ENCODE measurements around the gene LRP6.

LRP6 gene

GRCh38 chr12:12214635-12215131 is 52.2 kb downstream of the LRP6 start:
- DNase-seq (ENCODE audit: low spot score in 2 of 2) = no peak
- no peak overlapping the region for H3K4me3 Mint-ChIP-seq
- peaks cover 1% of the 10 kb centered on the region for H3K36me3 Mint-ChIP-seq
- ATAC-seq (ENCODE audit: low read depth) = no peak
- H3K27ac Mint-ChIP-seq = no peak overlapping the region
- H3K27me3 Mint-ChIP-seq = peaks cover 3% of the 10 kb centered on the region
- H3K4me1 Mint-ChIP-seq = peaks cover 2% of the 10 kb centered on the region
- H3K9me3 Mint-ChIP-seq = peaks cover 2% of the 10 kb centered on the region

GRCh38 chr12:12214201-12214600 is 52.6 kb downstream of the LRP6 start:
- DNase-seq (ENCODE audit: low spot score in 2 of 2) (no peak), ATAC-seq (ENCODE audit: low read depth) (no peak)
- Mint-ChIP-seq H3K27me3 (peaks cover 2% of the 10 kb centered on the region), H3K4me3 (no peak overlapping the region), H3K9me3 (peaks cover 2% of the 10 kb centered on the region), H3K4me1 (peaks cover 2% of the 10 kb centered on the region), H3K27ac (no peak overlapping the region), H3K36me3 (peaks cover 1% of the 10 kb centered on the region)

GRCh38 chr12:12212769-12213168 is 54.1 kb downstream of the LRP6 start:
- Mint-ChIP-seq H3K27me3 (peaks cover under 1% of the 10 kb centered on the region), H3K4me3 (no peak overlapping the region), H3K36me3 (peaks cover under 1% of the 10 kb centered on the region), H3K27ac (no peak overlapping the region), H3K9me3 (peaks cover under 1% of the 10 kb centered on the region), H3K4me1 (peaks cover 2% of the 10 kb centered on the region)
- ATAC-seq (ENCODE audit: low read depth) = no peak
- DNase-seq (ENCODE audit: low spot score in 2 of 2) = no peak

GRCh38 chr12:12210983-12211382 is 55.9 kb downstream of the LRP6 start:
- peaks cover 2% of the 10 kb centered on the region for H3K4me1 Mint-ChIP-seq
- DNase-seq (ENCODE audit: low spot score in 2 of 2) = no peak
- no peak overlapping the region for H3K27ac Mint-ChIP-seq
- no peak for ATAC-seq (ENCODE audit: low read depth)
- no peak overlapping the region for H3K4me3 Mint-ChIP-seq
- H3K9me3 Mint-ChIP-seq = no peaks in the 10 kb centered on the region
- no peaks in the 10 kb centered on the region for H3K36me3 Mint-ChIP-seq
- no peaks in the 10 kb centered on the region for H3K27me3 Mint-ChIP-seq

- H3K27ac Mint-ChIP-seq = no peak overlapping the region
Measured at GRCh38 chr12:12210416-12210815, 56.4 kb downstream of the LRP6 start.

GRCh38 chr12:12209675-12210074 is 57.2 kb downstream of the LRP6 start:
- Mint-ChIP-seq H3K9me3 (no peaks in the 10 kb centered on the region), H3K27me3 (no peaks in the 10 kb centered on the region), H3K36me3 (no peaks in the 10 kb centered on the region), H3K4me1 (no peaks in the 10 kb centered on the region), H3K4me3 (no peak overlapping the region), H3K27ac (no peak overlapping the region)
- DNase-seq (ENCODE audit: low spot score in 2 of 2) (no peak), ATAC-seq (ENCODE audit: low read depth) (no peak)

More at GRCh38 chr12:12210416-12210815, 56.4 kb downstream of the LRP6 start:
- no peak for DNase-seq (ENCODE audit: low spot score in 2 of 2)
- no peaks in the 10 kb centered on the region for H3K27me3 Mint-ChIP-seq
- no peaks in the 10 kb centered on the region for H3K9me3 Mint-ChIP-seq
- no peak for ATAC-seq (ENCODE audit: low read depth)
- no peak overlapping the region for H3K4me3 Mint-ChIP-seq
- H3K4me1 Mint-ChIP-seq = peaks cover 2% of the 10 kb centered on the region
- no peaks in the 10 kb centered on the region for H3K36me3 Mint-ChIP-seq

- no peaks in the 10 kb centered on the region for H3K9me3 Mint-ChIP-seq
- DNase-seq (ENCODE audit: low spot score in 2 of 2) (no peak), ATAC-seq (ENCODE audit: low read depth) (no peak)
- H3K4me3 Mint-ChIP-seq = no peak overlapping the region
- peaks cover 2% of the 10 kb centered on the region for H3K27me3 Mint-ChIP-seq
- H3K27ac Mint-ChIP-seq = no peak overlapping the region
- H3K4me1 Mint-ChIP-seq = no peaks in the 10 kb centered on the region
- H3K36me3 Mint-ChIP-seq = no peaks in the 10 kb centered on the region
Measured at GRCh38 chr12:12209043-12209442, 57.8 kb downstream of the LRP6 start.

- ATAC-seq (ENCODE audit: low read depth) (no peak), DNase-seq (ENCODE audit: low spot score in 2 of 2) (no peak)
- H3K9me3 Mint-ChIP-seq = no peaks in the 10 kb centered on the region
- no peaks in the 10 kb centered on the region for H3K36me3 Mint-ChIP-seq
- H3K4me3 Mint-ChIP-seq = no peak overlapping the region
- H3K27me3 Mint-ChIP-seq = peaks cover 4% of the 10 kb centered on the region
- no peaks in the 10 kb centered on the region for H3K4me1 Mint-ChIP-seq
- H3K27ac Mint-ChIP-seq = no peak overlapping the region
Measured at GRCh38 chr12:12207746-12208145, 59.1 kb downstream of the LRP6 start.

GRCh38 chr12:12206776-12207388 is 60.0 kb downstream of the LRP6 start:
- DNase-seq (ENCODE audit: low spot score in 2 of 2) (no peak), ATAC-seq (ENCODE audit: low read depth) (no peak)
- H3K27ac Mint-ChIP-seq = no peak overlapping the region
- H3K4me1 Mint-ChIP-seq = no peaks in the 10 kb centered on the region
- peaks cover 5% of the 10 kb centered on the region for H3K27me3 Mint-ChIP-seq
- H3K36me3 Mint-ChIP-seq = no peaks in the 10 kb centered on the region
- H3K9me3 Mint-ChIP-seq = no peaks in the 10 kb centered on the region
- H3K4me3 Mint-ChIP-seq = no peak overlapping the region

GRCh38 chr12:12202747-12203146 is 64.1 kb downstream of the LRP6 start:
- Mint-ChIP-seq H3K9me3 (peaks cover 6% of the 10 kb centered on the region), H3K27me3 (peaks cover 9% of the 10 kb centered on the region), H3K4me3 (no peak overlapping the region), H3K36me3 (peaks cover 2% of the 10 kb centered on the region), H3K4me1 (no peaks in the 10 kb centered on the region), H3K27ac (no peak overlapping the region)
- no peak for ATAC-seq (ENCODE audit: low read depth)
- no peak for DNase-seq (ENCODE audit: low spot score in 2 of 2)

- no peak for DNase-seq (ENCODE audit: low spot score in 2 of 2)
- Mint-ChIP-seq H3K27me3 (peaks cover 9% of the 10 kb centered on the region), H3K27ac (no peak overlapping the region), H3K9me3 (peaks cover 8% of the 10 kb centered on the region), H3K4me3 (no peak overlapping the region), H3K36me3 (peaks cover 2% of the 10 kb centered on the region), H3K4me1 (no peaks in the 10 kb centered on the region)
- no peak for ATAC-seq (ENCODE audit: low read depth)
Measured at GRCh38 chr12:12202105-12202504, 64.7 kb downstream of the LRP6 start.

GRCh38 chr12:12201274-12201758 is 65.5 kb downstream of the LRP6 start:
- H3K9me3 Mint-ChIP-seq = peaks cover 11% of the 10 kb centered on the region
- H3K27me3 Mint-ChIP-seq = peaks cover 9% of the 10 kb centered on the region
- H3K4me3 Mint-ChIP-seq = no peak overlapping the region
- H3K27ac Mint-ChIP-seq = no peak overlapping the region
- ATAC-seq (ENCODE audit: low read depth) (no peak), DNase-seq (ENCODE audit: low spot score in 2 of 2) (no peak)
- H3K36me3 Mint-ChIP-seq = peaks cover 4% of the 10 kb centered on the region
- no peaks in the 10 kb centered on the region for H3K4me1 Mint-ChIP-seq

- Mint-ChIP-seq H3K4me3 (no peak overlapping the region), H3K27ac (no peak overlapping the region), H3K27me3 (peaks cover 9% of the 10 kb centered on the region), H3K9me3 (peaks cover 11% of the 10 kb centered on the region), H3K4me1 (no peaks in the 10 kb centered on the region), H3K36me3 (peaks cover 4% of the 10 kb centered on the region)
- ATAC-seq (ENCODE audit: low read depth) (no peak), DNase-seq (ENCODE audit: low spot score in 2 of 2) (no peak)
Measured at GRCh38 chr12:12200363-12200762, 66.5 kb downstream of the LRP6 start.

- Mint-ChIP-seq H3K4me1 (no peaks in the 10 kb centered on the region), H3K27ac (no peak overlapping the region), H3K36me3 (peaks cover 4% of the 10 kb centered on the region), H3K27me3 (peaks cover 6% of the 10 kb centered on the region), H3K4me3 (no peak overlapping the region), H3K9me3 (peaks cover 13% of the 10 kb centered on the region)
- no peak for DNase-seq (ENCODE audit: low spot score in 2 of 2)
- no peak for ATAC-seq (ENCODE audit: low read depth)
Measured at GRCh38 chr12:12198124-12198523, 68.7 kb downstream of the LRP6 start.

GRCh38 chr12:12197128-12197527 is 69.7 kb downstream of the LRP6 start:
- H3K9me3 Mint-ChIP-seq = peaks cover 14% of the 10 kb centered on the region
- H3K27ac Mint-ChIP-seq = no peak overlapping the region
- H3K27me3 Mint-ChIP-seq = peaks cover 5% of the 10 kb centered on the region
- H3K4me1 Mint-ChIP-seq = no peaks in the 10 kb centered on the region
- peaks cover 4% of the 10 kb centered on the region for H3K36me3 Mint-ChIP-seq
- no peak for DNase-seq (ENCODE audit: low spot score in 2 of 2)
- no peak overlapping the region for H3K4me3 Mint-ChIP-seq
- no peak for ATAC-seq (ENCODE audit: low read depth)

All from memory B cell (primary cell).